GM12878 (cell line): Measurements from ENCODE around the gene ANKRD44. TPM values are rescaled to one million over a fixed set of nuclear protein-coding genes. Genes with fewer than 3 reads are reported as not detected.
A peak's percentile ranks its signal among the peaks of the same experiment; 100 is the strongest.

Source experiments
- ATAC-seq: fragments of 200-7000 bp; cut with Tn5 transposase; 3 replicates; pipeline ENCODE4 v1.9.1; 2020; ENCODE audit warnings: mild to moderate bottlenecking, moderate library complexity
- BruUV-seq: library from RNA; stranded (reverse); fragments of 400-500 nt; replicated peaks from 2 replicates; lab custom pipeline; 2021; lab: Mats Ljungman, UMichigan
- CTCF ChIA-PET: fragments of 300-600 bp; sonication (Branson Sonifier 250); formaldehyde crosslinking; extraction: SDS; loops from one replicate; lab custom pipeline; 2021; ENCODE audit warnings: inconsistent platforms; lab: Yijun Ruan, JAX
- POLR2A ChIA-PET: fragments of 350-600 bp; formaldehyde crosslinking; extraction: SDS; loops from one replicate; lab custom pipeline; 2021; ENCODE audit warnings: inconsistent platforms; lab: Charles Lee
- RAD21 ChIA-PET: fragments of 300-600 bp; sonication (Branson Sonifier 250); formaldehyde crosslinking; loops from one replicate; lab custom pipeline; 2023; ENCODE audit warnings: antibody characterized with exemption; ENCODE audit not compliant: unreplicated experiment; lab: Charles Lee
- SMC1A ChIA-PET: fragments of 300-600 bp; sonication (Branson Sonifier 250); formaldehyde crosslinking; loops from one replicate; lab custom pipeline; 2023; ENCODE audit not compliant: unreplicated experiment, uncharacterized antibody; lab: Charles Lee
- DNase-seq: peaks from one replicate; pipeline ENCODE4 v3.0.0-alpha.2; 2011; ENCODE audit warnings: low read depth, low spot score
- FAIRE-seq: peaks from 3 replicates; lab custom pipeline; 2011; peaks lifted over from hg19 to GRCh38; lab: Jason Lieb, UNC
- H2AFZ ChIP-seq: 2 replicates; pipeline ENCODE4 v1.6.0; 2011; ENCODE audit warnings: low read depth, low read length, control low read depth; ENCODE audit not compliant: control insufficient read depth
- H3K27ac ChIP-seq: 2 replicates; pipeline ENCODE4 v1.5.1; 2011; ENCODE audit warnings: control low read depth; ENCODE audit not compliant: control insufficient read depth, insufficient read depth
- H3K27me3 ChIP-seq, 2 experiments: replicated peaks in 1 of 2; 2 replicates each; pipeline versions ENCODE4 v1.6.0 to v1.6.1; 2011; ENCODE audit warnings: low read length in 1 of 2; ENCODE audit not compliant: control insufficient read depth in 2 of 2, insufficient read depth in 2 of 2
- H3K36me3 ChIP-seq, 2 experiments: 2 replicates each; pipeline ENCODE4 v1.5.1; 2011; ENCODE audit warnings: low read length in 1 of 2; ENCODE audit not compliant: control insufficient read depth in 2 of 2, insufficient read depth in 2 of 2
- H3K4me1 ChIP-seq: 2 replicates; pipeline ENCODE4 v1.6.1; 2011; ENCODE audit warnings: mild to moderate bottlenecking, low read length, moderate library complexity, mixed read lengths; ENCODE audit not compliant: control insufficient read depth, insufficient read depth
- H3K4me2 ChIP-seq: 2 replicates; pipeline ENCODE4 v1.6.0; 2011; ENCODE audit warnings: control low read depth; ENCODE audit not compliant: control insufficient read depth, insufficient read depth
- H3K4me3 ChIP-seq: fragments of 200-600 bp; sonication (generic); 2 replicates; pipeline ENCODE4 v1.5.1; 2016
- H3K79me2 ChIP-seq: 2 replicates; pipeline ENCODE4 v1.6.0; 2011; ENCODE audit warnings: low read length; ENCODE audit not compliant: control insufficient read depth, insufficient read depth
- H3K9ac ChIP-seq: 2 replicates; pipeline ENCODE4 v1.8.0; 2011; ENCODE audit warnings: low read length, control low read depth, mixed read lengths; ENCODE audit not compliant: control insufficient read depth, insufficient read depth
- H3K9me3 ChIP-seq: replicated peaks from 3 replicates; pipeline ENCODE4 v1.5.1; 2011; ENCODE audit warnings: mild to moderate bottlenecking, low read length; ENCODE audit not compliant: control insufficient read depth, insufficient read depth
- H4K20me1 ChIP-seq: 2 replicates; pipeline ENCODE4 v1.6.0; 2011; ENCODE audit not compliant: control insufficient read depth, insufficient read depth
- BCL11A ChIP-seq: IDR thresholded peaks from 2 replicates; pipeline ENCODE4 v1.6.1; 2011; ENCODE audit warnings: low read depth, low read length
- GATAD2B ChIP-seq: fragments of 450-650 bp; conservative IDR thresholded peaks from 2 replicates; pipeline ENCODE4 v1.6.1; 2017; ENCODE audit warnings: low read depth, mild to moderate bottlenecking, moderate library complexity
- HCFC1 ChIP-seq: fragments of 150-350 bp; IDR thresholded peaks from 2 replicates; pipeline ENCODE4 v1.6.1; 2014; ENCODE audit warnings: low read length
- IKZF1 ChIP-seq: fragments of 450-650 bp; conservative IDR thresholded peaks from 2 replicates; pipeline ENCODE4 v1.6.1; 2017; ENCODE audit warnings: antibody characterized with exemption, mild to moderate bottlenecking
- IKZF2 ChIP-seq, 2 experiments: fragments of 450-650 bp; IDR thresholded peaks; 2 replicates each; pipeline ENCODE4 v1.6.1; 2017; ENCODE audit warnings: mild to moderate bottlenecking in 2 of 2, moderate library complexity in 2 of 2
- IRF4 ChIP-seq: IDR thresholded peaks from 2 replicates; pipeline ENCODE4 v1.6.1; 2011; ENCODE audit warnings: low read depth, low read length
- NFYB ChIP-seq: IDR thresholded peaks from 2 replicates; pipeline ENCODE4 v1.6.1; 2011; ENCODE audit warnings: low read depth, mild to moderate bottlenecking, low read length, improper control_type of control experiment, moderate library complexity; ENCODE audit not compliant: insufficient read depth
- POLR2AphosphoS5 ChIP-seq: IDR thresholded peaks from 2 replicates; pipeline ENCODE4 v1.6.1; 2011; ENCODE audit warnings: mild to moderate bottlenecking, low read length, inconsistent platforms
- TCF3 ChIP-seq: IDR thresholded peaks from 2 replicates; pipeline ENCODE4 v1.6.1; 2012; ENCODE audit warnings: low read depth, mild to moderate bottlenecking, low read length, borderline replicate concordance; ENCODE audit not compliant: insufficient read depth
- ZSCAN29 ChIP-seq: fragments of 450-650 bp; IDR thresholded peaks from 2 replicates; pipeline ENCODE4 v1.6.1; 2017; ENCODE audit warnings: mild to moderate bottlenecking, moderate library complexity
- WGBS: methylation state at CpG from one replicate; pipeline ENCODE4 v1.1.6; 2016; ENCODE audit warnings: low lambda C conversion rate; ENCODE audit not compliant: insufficient replicate concordance, insufficient coverage; ENCODE audit errors: missing lambda C conversion rate; 5-methylcytosine and 5-hydroxymethylcytosine counted together
- in situ Hi-C: fragments of 300-500 bp; cut with MboI; formaldehyde crosslinking; loops from 9 replicates; pipeline ENCODE4 v1.14.3; 2018; ENCODE audit warnings: mixed read lengths
- intact Hi-C: fragments of 100-400 bp; cut with micrococcal nuclease; formaldehyde crosslinking; loops from one replicate; pipeline ENCODE4 v1.14.2; 2022; ENCODE audit not compliant: unreplicated experiment
- polyA plus RNA-seq, 11 experiments: library from polyadenylated mRNA; depleted of rRNA in 4 of 11; unstranded in 6 of 11; stranded (reverse) in 5 of 11; fragments of >200 nt; fragmentation: Nextera tagmentation in 4 of 11; fragmentation: Illumina TruSeq in 1 of 11; extraction: Ambion mirVana in 4 of 11; extraction: Trizol in 1 of 11; gene quantifications; 1 replicate in 1 of 11; 2 replicates in 10 of 11; pipeline versions ENCODE4 v1.2.1 to v1.2.3, GENCODE V29; 2011 to 2016; ENCODE audit warnings: inconsistent platforms in 2 of 11, missing spikeins in 2 of 11, low read depth in 1 of 11
- total RNA-seq, 4 experiments: library from RNA; depleted of rRNA in 3 of 4; stranded (reverse); fragments of >200 nt in 3 of 4; fragmentation: Illumina TruSeq in 1 of 4; extraction: Trizol in 1 of 4; gene quantifications; 2 replicates each; pipeline versions ENCODE4 v1.2.1 to v1.2.3, GENCODE V29; 2013 to 2021
- TF ChIP-seq, protein P1 (sequence below): fragments of 450-650 bp; IDR thresholded peaks from 2 replicates; pipeline ENCODE4 v1.6.1; 2017; ENCODE audit warnings: mild to moderate bottlenecking, moderate library complexity
- TF ChIP-seq, protein P2 (sequence below): IDR thresholded peaks from 2 replicates; pipeline ENCODE4 v1.6.1; 2012; ENCODE audit warnings: improper control_type of control experiment, low read depth, low read length; ENCODE audit not compliant: insufficient replicate concordance
- TF ChIP-seq, protein P3 (sequence below): fragments of 450-650 bp; IDR thresholded peaks from 2 replicates; pipeline ENCODE4 v1.6.1; 2016; ENCODE audit warnings: mild to moderate bottlenecking

ANKRD44 gene
- total and polyA plus RNA-seq, 10 of the 15 experiments (the other 5 are each of a cell fraction or from before 2014, with no cell fraction given): 19.1 to 99.1 (median 59.6) TPM

DNA sequence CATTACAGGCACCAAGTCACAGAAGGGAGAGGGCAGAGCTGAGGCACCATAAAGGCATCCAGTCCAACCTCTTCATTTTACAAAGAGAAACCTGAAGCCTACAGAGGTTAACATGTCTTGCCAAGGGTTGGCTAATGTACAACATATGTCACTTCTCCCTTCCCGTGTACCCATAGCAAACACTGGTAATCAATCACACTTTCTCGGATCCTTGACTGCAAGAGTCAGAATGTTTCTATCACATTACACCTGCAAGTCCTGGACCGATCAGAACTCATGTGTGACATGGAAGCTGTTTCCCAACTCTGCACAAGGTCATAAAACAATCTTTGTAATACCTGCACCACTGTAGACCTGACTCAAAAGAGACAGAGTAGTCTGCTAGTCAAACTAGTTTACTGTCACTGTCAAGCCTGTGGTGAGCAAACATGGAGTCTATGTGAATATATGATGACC lies 6.0 kb downstream of the ANKRD44 start:
- 0% methylated on average over 3 of the region's 3 CpGs for WGBS
- peaks cover 62% of the 10 kb centered on the region for H3K4me1 ChIP-seq
- ATAC-seq (peak; percentile 43), DNase-seq (no peak), FAIRE-seq (no peak)
- CTCF ChIA-PET: interaction anchor here (1.2 to 9.8 kb wide), 10 partner anchors 10 to 136 kb away, joined by 3 to 128 read pairs (median 28); no protein-coding TSS in a partner anchor
- H3K9me3 ChIP-seq: no peaks in the 10 kb centered on the region; the same call in 2 of the 3 replicates
- H3K27ac ChIP-seq: peak overlapping the region; percentile 99
- in situ Hi-C loops (no loop called here), intact Hi-C loops (loop anchor here (10.0 kb wide), 1 partner anchor 1130 kb away; the partner anchor contains the start of gene STK17B)
- H3K4me3 ChIP-seq: peak overlapping the region; percentile 67
- SMC1A ChIA-PET: interaction anchor here (0.6 to 20.5 kb wide), 18 partner anchors 8 to 1123 kb away, joined by 3 to 433 read pairs (median 10); no protein-coding TSS in a partner anchor
- H2AFZ ChIP-seq: no peak overlapping the region
- BruUV-seq: no TSS peak
- RAD21 ChIA-PET: interaction anchor here (1.3 to 20.1 kb wide), 14 partner anchors 8 to 113 kb away, joined by 3 to 408 read pairs (median 18); no protein-coding TSS in a partner anchor
- peaks cover 0 to 4% of the 10 kb centered on the region in 2 experiments; a peak in 1 of 4 replicates for H3K36me3 ChIP-seq
- H3K9ac ChIP-seq: peak overlapping the region; percentile 45
- H4K20me1 ChIP-seq: no peaks in the 10 kb centered on the region
- H3K79me2 ChIP-seq: peaks cover 100% of the 10 kb centered on the region
- H3K4me2 ChIP-seq: peak overlapping the region; percentile 85
- POLR2A ChIA-PET: interaction anchor here (0.5 to 9.0 kb wide), 15 partner anchors 9 to 103 kb away, joined by 3 to 139 read pairs (median 5); no protein-coding TSS in a partner anchor
- H3K27me3 ChIP-seq: no peaks in the 10 kb centered on the region
- TF ChIP-seq IRF4: 0 out of 2 replicates have a peak, but pooled peaks have one; percentile 33
- TF ChIP-seq IKZF2 (IDR thresholded peaks at IDR 0.05): peak in 1 of 2 experiments; percentile 39; a peak in 2 of 4 replicates
- TF ChIP-seq, protein P1, sequence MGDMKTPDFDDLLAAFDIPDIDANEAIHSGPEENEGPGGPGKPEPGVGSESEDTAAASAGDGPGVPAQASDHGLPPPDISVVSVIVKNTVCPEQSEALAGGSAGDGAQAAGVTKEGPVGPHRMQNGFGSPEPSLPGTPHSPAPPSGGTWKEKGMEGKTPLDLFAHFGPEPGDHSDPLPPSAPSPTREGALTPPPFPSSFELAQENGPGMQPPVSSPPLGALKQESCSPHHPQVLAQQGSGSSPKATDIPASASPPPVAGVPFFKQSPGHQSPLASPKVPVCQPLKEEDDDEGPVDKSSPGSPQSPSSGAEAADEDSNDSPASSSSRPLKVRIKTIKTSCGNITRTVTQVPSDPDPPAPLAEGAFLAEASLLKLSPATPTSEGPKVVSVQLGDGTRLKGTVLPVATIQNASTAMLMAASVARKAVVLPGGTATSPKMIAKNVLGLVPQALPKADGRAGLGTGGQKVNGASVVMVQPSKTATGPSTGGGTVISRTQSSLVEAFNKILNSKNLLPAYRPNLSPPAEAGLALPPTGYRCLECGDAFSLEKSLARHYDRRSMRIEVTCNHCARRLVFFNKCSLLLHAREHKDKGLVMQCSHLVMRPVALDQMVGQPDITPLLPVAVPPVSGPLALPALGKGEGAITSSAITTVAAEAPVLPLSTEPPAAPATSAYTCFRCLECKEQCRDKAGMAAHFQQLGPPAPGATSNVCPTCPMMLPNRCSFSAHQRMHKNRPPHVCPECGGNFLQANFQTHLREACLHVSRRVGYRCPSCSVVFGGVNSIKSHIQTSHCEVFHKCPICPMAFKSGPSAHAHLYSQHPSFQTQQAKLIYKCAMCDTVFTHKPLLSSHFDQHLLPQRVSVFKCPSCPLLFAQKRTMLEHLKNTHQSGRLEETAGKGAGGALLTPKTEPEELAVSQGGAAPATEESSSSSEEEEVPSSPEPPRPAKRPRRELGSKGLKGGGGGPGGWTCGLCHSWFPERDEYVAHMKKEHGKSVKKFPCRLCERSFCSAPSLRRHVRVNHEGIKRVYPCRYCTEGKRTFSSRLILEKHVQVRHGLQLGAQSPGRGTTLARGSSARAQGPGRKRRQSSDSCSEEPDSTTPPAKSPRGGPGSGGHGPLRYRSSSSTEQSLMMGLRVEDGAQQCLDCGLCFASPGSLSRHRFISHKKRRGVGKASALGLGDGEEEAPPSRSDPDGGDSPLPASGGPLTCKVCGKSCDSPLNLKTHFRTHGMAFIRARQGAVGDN: peak; percentile 41; the same call in 1 of the 2 replicates
- 0 out of 2 replicates have a peak, but pooled peaks have one; percentile 41 for TF ChIP-seq POLR2AphosphoS5
- 0 out of 2 replicates have a peak, but pooled peaks have one; percentile 10 for TF ChIP-seq GATAD2B
- TF ChIP-seq, protein P2, sequence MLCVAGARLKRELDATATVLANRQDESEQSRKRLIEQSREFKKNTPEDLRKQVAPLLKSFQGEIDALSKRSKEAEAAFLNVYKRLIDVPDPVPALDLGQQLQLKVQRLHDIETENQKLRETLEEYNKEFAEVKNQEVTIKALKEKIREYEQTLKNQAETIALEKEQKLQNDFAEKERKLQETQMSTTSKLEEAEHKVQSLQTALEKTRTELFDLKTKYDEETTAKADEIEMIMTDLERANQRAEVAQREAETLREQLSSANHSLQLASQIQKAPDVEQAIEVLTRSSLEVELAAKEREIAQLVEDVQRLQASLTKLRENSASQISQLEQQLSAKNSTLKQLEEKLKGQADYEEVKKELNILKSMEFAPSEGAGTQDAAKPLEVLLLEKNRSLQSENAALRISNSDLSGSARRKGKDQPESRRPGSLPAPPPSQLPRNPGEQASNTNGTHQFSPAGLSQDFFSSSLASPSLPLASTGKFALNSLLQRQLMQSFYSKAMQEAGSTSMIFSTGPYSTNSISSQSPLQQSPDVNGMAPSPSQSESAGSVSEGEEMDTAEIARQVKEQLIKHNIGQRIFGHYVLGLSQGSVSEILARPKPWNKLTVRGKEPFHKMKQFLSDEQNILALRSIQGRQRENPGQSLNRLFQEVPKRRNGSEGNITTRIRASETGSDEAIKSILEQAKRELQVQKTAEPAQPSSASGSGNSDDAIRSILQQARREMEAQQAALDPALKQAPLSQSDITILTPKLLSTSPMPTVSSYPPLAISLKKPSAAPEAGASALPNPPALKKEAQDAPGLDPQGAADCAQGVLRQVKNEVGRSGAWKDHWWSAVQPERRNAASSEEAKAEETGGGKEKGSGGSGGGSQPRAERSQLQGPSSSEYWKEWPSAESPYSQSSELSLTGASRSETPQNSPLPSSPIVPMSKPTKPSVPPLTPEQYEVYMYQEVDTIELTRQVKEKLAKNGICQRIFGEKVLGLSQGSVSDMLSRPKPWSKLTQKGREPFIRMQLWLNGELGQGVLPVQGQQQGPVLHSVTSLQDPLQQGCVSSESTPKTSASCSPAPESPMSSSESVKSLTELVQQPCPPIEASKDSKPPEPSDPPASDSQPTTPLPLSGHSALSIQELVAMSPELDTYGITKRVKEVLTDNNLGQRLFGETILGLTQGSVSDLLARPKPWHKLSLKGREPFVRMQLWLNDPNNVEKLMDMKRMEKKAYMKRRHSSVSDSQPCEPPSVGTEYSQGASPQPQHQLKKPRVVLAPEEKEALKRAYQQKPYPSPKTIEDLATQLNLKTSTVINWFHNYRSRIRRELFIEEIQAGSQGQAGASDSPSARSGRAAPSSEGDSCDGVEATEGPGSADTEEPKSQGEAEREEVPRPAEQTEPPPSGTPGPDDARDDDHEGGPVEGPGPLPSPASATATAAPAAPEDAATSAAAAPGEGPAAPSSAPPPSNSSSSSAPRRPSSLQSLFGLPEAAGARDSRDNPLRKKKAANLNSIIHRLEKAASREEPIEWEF: peak; percentile 35
- TF ChIP-seq, protein P3, sequence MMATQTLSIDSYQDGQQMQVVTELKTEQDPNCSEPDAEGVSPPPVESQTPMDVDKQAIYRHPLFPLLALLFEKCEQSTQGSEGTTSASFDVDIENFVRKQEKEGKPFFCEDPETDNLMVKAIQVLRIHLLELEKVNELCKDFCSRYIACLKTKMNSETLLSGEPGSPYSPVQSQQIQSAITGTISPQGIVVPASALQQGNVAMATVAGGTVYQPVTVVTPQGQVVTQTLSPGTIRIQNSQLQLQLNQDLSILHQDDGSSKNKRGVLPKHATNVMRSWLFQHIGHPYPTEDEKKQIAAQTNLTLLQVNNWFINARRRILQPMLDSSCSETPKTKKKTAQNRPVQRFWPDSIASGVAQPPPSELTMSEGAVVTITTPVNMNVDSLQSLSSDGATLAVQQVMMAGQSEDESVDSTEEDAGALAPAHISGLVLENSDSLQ: peak; percentile 85
- no peak for TF ChIP-seq HCFC1
- TF ChIP-seq NFYB: no peak
- TF ChIP-seq BCL11A: no peak
- peak; percentile 38 for TF ChIP-seq IKZF1
- no peak for TF ChIP-seq TCF3
- TF ChIP-seq ZSCAN29: no peak
